Large intestine (tissue), 3 donors: Measurements from ENCODE around the gene COL4A3. TPM values are rescaled to one million over a fixed set of nuclear protein-coding genes. Genes with fewer than 3 reads are reported as not detected.

Experiments
- DNase-seq, 2 donors: peaks; one replicate each; pipeline versions ENCODE4 v3.0.0 to v3.0.0-alpha.2; 2013
- H3K27ac ChIP-seq: one replicate; pipeline ENCODE4 v1.5.1; 2013; ENCODE audit warnings: low read length
- H3K27me3 ChIP-seq: 2 replicates; pipeline ENCODE4 v1.6.1; 2013; ENCODE audit warnings: low read length; ENCODE audit not compliant: control insufficient read depth, insufficient read depth
- H3K36me3 ChIP-seq: 2 replicates; pipeline ENCODE4 v1.6.1; 2013; ENCODE audit warnings: low read length; ENCODE audit not compliant: control insufficient read depth, insufficient read depth
- H3K4me1 ChIP-seq: one replicate; pipeline ENCODE4 v1.6.1; 2013; ENCODE audit warnings: low read length; ENCODE audit not compliant: control insufficient read depth, insufficient read depth
- H3K4me3 ChIP-seq: one replicate; pipeline ENCODE4 v1.5.1; 2013; ENCODE audit warnings: low read length
- H3K9me3 ChIP-seq: one replicate; pipeline ENCODE4 v1.6.1; 2013; ENCODE audit warnings: mild to moderate bottlenecking, low read depth, low read length, moderate library complexity; ENCODE audit not compliant: control insufficient read depth
- WGBS: methylation state at CpG from one replicate; pipeline ENCODE4 v1.1.5; 2013; ENCODE audit warnings: low lambda C conversion rate; ENCODE audit not compliant: insufficient coverage; 5-methylcytosine and 5-hydroxymethylcytosine counted together
- polyA plus RNA-seq: library from polyadenylated mRNA; unstranded; fragments of 120-200 nt; gene quantifications from one replicate; pipeline ENCODE4 v1.2.1, GENCODE V29; 2013

COL4A3 gene
- polyA plus RNA-seq, 1 donor, result 0.19 TPM

DNA sequence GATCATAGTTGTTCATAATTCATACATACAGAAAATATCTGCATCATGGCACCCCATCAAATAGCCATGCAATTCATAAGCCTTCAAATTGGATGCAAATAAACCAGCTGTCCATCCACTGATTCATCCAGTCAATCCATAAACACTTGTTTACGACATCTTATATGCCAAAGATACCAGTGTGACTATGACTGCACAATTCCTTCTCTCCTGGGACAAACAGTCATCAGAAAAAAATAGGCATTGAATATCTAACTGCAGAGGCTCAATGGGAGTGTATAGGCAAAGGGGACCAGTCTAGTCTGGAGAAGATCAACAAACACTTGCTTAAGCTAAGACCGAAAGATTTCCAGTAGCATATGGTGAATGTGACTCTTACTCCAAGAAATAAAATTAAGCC, 70.0 kb downstream of the COL4A3 start:
- Histone ChIP-seq H3K9me3 (no peaks in the 10 kb centered on the region), H3K27me3 (no peaks in the 10 kb centered on the region), H3K4me1 (no peaks in the 10 kb centered on the region), H3K4me3 (no peak overlapping the region), H3K36me3 (no peaks in the 10 kb centered on the region), H3K27ac (no peak overlapping the region)
- WGBS, result 71% methylated on average over 1 of the region's 2 CpGs
- DNase-seq, result no peak

DNA sequence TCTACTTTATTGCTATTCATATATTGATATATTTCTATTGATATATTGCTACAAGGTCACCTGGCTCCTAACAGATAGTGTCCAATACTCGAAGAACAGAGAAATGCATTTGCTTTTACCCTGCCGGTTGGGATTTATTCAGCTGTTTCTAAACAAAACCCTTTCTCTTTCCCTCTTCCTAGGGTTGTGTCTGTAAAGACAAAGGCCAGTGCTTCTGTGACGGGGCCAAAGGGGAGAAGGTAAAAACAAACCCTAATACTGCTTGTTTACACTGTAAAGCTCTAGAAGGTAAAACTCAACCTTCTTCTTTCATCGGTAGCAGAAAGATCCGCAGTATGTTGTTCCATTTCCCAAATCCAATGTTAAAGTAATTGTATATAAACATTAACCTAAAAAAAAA, 73.4 kb downstream of the COL4A3 start:
- peaks cover 2% of the 10 kb centered on the region for H3K27me3 ChIP-seq
- H3K9me3 ChIP-seq, result no peaks in the 10 kb centered on the region
- no peak for DNase-seq
- WGBS, result 60% methylated on average over 1 of the region's 5 CpGs
- H3K4me3 ChIP-seq, result no peak overlapping the region
- no peaks in the 10 kb centered on the region for H3K36me3 ChIP-seq
- no peaks in the 10 kb centered on the region for H3K4me1 ChIP-seq
- H3K27ac ChIP-seq, result no peak overlapping the region

DNA sequence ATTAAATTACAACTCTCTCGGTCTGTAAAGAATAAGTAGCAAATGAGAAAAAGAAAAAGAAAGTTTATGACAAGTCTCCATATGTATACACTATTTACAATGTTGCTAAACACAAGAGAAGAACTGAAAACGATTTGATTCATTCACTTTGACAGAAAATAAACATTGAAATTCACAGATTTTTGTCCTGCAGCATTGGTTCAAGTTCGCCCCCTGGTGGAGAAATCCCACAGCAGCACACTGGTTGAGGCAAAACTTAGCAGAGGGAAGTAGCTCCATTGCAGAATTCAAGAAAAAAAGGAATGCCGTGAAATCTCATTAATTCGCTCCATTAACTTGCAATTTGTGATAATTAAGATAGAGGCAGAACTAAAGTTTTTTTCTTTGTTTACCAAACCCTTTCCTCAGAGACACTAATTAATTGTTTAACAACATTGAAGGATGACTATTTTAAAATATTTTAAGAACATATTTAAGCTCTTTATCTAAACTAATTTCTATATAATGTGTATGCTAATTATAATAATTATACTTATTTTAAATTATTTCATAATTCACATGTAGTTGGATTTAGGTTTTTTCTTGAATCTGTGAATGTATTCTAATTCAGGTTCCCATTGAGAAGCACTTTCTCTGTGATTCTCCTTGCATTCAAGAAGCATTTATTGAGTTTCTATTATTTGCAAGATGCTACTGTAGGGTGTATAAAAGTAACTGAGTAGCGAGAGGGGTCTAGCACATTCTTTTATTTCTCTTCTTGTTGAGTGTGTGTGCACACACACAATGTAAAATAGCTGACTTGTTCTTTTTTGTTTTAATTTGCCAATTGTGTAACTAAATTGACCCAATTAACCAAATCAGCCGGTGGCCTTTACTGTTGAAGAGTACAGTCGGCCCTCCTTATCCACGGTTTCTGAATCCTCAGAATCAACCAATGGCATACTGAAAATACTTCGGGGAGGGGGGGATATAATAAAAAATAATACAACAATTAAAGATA, 74.1 kb downstream of the COL4A3 start:
- no peaks in the 10 kb centered on the region for H3K4me1 ChIP-seq
- H3K27ac ChIP-seq, result no peak overlapping the region
- peak; percentile 31 to 35 for DNase-seq
- WGBS, result 36% methylated on average over 2 of the region's 10 CpGs
- no peaks in the 10 kb centered on the region for H3K9me3 ChIP-seq
- H3K4me3 ChIP-seq, result no peak overlapping the region
- peaks cover 2% of the 10 kb centered on the region for H3K27me3 ChIP-seq
- H3K36me3 ChIP-seq, result no peaks in the 10 kb centered on the region

DNA sequence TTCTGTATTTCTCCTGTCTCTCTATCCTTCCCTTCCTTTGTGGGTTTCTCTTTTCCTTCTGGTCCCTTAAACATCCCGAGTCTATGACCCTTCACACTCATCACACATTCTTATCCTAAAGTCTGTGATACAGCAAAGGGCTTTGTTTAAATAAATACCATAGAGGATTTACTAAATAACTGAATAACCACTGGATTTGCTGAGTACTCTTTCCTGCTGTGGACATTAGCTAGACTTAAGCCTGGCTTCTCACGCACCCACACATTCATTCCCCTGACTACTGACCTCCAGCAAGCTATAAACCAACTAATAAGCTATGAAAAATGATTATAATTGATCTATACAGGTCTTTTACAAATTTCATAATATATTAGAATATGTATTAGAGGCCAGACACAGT, 76.6 kb downstream of the COL4A3 start:
- Histone ChIP-seq H3K27ac (no peak overlapping the region), H3K27me3 (peaks cover 2% of the 10 kb centered on the region)

DNA sequence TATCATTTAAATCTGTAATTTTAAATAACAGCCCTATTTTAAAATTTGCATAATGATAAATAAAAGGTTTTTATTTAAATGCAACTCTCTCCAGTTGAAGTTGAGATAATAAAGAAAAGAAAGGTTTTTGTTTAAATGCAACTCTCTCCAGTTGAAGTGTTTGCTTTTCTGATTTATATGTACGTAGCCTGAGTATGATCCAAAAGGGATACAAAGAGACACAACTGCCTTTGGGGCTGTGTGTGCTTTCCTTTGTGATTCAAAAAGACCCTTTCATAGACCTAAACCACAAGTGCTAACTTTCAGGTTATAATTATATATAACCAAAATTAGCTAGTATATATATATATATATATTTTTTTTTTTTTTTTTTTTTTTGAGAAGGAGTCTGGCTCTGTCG, 84.5 kb downstream of the COL4A3 start:
- no peaks in the 10 kb centered on the region for H3K36me3 ChIP-seq
- no CpG with 5 or more reads among the region's 2 CpGs for WGBS
- no peaks in the 10 kb centered on the region for H3K27me3 ChIP-seq
- H3K27ac ChIP-seq, result no peak overlapping the region
- DNase-seq, result no peak
- H3K4me3 ChIP-seq, result no peak overlapping the region
- no peaks in the 10 kb centered on the region for H3K9me3 ChIP-seq
- no peaks in the 10 kb centered on the region for H3K4me1 ChIP-seq

More for the DNA sequence above, 76.6 kb downstream of the COL4A3 start:
- WGBS, result 0% methylated on average over 1 of the region's 2 CpGs
- Histone ChIP-seq H3K9me3 (no peaks in the 10 kb centered on the region), H3K4me3 (no peak overlapping the region), H3K4me1 (no peaks in the 10 kb centered on the region), H3K36me3 (no peaks in the 10 kb centered on the region)
- no peak for DNase-seq

DNA sequence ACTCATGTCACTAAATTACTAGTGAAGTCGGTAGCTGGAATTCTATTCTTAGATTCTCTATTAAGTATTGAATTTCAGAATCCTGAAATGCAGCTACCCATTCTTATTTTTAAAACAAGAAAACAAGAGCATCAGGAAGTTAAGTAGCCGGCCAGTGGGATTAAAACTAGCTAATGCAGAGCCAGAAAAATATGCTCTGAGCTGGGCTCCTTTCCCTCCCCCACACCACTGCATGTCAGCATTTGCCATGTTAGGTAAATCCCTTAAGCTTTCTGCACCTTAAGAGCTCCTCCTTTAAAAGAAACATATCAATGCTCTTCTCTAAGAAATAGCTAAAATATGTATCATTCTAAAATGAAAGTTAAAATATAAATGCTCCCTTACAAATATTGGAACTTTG, 88.4 kb downstream of the COL4A3 start:
- H3K4me1 ChIP-seq, result no peaks in the 10 kb centered on the region
- H3K27ac ChIP-seq, result no peak overlapping the region
- H3K36me3 ChIP-seq, result no peaks in the 10 kb centered on the region
- no peak for DNase-seq
- no CpG with 5 or more reads among the region's 2 CpGs for WGBS
- no peak overlapping the region for H3K4me3 ChIP-seq
- no peaks in the 10 kb centered on the region for H3K27me3 ChIP-seq
- no peaks in the 10 kb centered on the region for H3K9me3 ChIP-seq

DNA sequence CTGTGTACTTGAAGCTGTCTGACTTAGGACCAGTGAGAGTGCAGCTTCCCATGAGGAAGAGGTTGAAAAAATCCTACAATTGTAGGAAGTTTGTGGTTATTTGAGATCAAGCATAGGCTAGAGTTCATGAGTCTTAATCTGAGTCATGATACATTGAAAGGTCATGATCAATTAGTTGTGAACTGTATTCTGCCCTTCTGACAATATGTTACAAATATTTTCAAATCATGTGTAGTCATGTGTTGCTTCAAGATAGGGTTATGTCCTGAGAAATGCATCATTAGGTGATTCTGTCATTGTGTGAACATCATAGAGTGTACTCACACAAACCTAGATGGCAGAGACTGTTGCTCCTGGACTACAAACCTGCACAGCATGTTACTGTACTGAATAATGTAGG, 92.2 kb downstream of the COL4A3 start:
- H3K4me3 ChIP-seq, result no peak overlapping the region
- no peaks in the 10 kb centered on the region for H3K4me1 ChIP-seq
- no peaks in the 10 kb centered on the region for H3K36me3 ChIP-seq
- DNase-seq, result no peak
- no peaks in the 10 kb centered on the region for H3K27me3 ChIP-seq
- no peak overlapping the region for H3K27ac ChIP-seq
- no peaks in the 10 kb centered on the region for H3K9me3 ChIP-seq

DNA sequence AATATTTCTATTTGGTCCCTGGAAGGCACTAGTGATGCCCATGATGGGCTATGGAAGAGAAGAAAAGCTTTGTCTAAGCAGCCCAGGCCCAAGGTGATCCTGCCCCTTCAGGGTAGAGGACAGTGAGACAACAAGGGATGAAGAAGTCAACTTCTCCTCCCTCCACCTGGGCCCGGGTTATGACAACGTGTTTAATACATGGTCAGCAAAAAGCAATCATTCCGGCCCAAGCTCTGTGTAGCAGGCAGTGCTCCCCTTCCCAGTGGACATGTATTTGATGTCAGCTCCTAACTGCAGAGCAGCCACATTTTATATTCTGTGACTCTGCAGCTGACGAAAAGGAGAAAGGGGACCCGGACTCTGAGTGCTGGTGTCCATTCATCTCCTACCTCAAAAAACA, 93.4 kb downstream of the COL4A3 start:
- H3K9me3 ChIP-seq, result no peaks in the 10 kb centered on the region
- no CpG with 5 or more reads among the region's 5 CpGs for WGBS
- no peak for DNase-seq

DNA sequence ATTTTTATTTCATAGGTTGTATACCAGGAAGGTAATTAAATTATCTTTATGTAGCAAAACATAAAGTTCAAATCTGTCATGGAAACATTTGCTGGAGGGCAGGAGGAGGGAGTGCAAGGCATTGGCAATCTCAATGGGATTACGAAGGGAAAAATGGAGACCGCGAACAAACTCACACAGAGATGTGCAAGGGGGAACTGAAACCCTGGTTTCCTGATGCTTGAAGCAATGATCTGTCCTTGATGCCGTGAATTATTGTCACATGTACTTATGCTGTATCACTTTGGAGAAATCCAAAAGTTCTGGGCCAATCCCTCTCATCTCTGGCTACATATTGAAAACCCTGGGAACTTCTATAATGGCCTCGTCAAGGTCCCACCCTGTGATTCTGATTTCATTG, 95.6 kb downstream of the COL4A3 start:
- H3K27me3 ChIP-seq, result no peaks in the 10 kb centered on the region
- no peak for DNase-seq
- WGBS, result 100% methylated on average over 1 of the region's 5 CpGs

More for the DNA sequence above, 93.4 kb downstream of the COL4A3 start:
- Histone ChIP-seq H3K4me1 (no peaks in the 10 kb centered on the region), H3K27ac (no peak overlapping the region), H3K36me3 (no peaks in the 10 kb centered on the region), H3K27me3 (no peaks in the 10 kb centered on the region), H3K4me3 (no peak overlapping the region)

DNA sequence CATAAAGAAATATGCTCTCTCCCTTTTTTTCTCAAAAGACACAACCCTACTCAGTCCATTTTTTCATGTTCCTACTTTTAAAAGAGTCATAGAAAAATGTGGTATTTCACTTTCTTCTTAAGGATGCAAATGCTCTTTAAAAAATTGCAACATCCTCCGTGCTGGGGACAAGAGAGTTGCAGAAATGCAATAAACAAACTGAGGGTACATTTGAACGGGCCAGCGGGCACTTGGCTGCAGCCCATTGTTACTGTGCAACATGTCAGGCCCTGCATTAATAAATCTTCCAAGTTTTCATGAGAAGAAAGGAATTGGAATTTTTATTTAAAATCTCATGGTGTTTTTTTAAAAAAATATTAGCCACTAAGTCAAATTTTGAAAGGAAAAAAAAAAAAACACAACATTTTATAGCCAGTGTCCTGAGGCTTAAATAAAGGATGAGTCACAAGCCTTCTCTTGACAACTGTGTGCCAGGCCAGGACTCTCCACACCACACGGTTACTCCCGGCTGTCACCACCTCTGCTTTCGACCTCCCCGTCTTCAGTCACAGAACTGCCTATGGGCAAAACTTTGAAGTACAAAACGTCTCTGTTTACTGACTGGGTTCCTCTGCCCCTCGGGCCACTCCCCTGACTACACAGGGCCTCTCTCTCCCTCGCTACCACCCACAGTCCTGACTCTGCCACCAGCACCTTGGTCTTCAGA, 103.1 kb downstream of the COL4A3 start:
- Histone ChIP-seq H3K27me3 (no peaks in the 10 kb centered on the region), H3K4me1 (no peaks in the 10 kb centered on the region), H3K27ac (no peak overlapping the region), H3K9me3 (no peaks in the 10 kb centered on the region), H3K36me3 (no peaks in the 10 kb centered on the region), H3K4me3 (no peak overlapping the region)
- WGBS, result 83% methylated on average over 2 of the region's 10 CpGs
- DNase-seq, result no peak

More for the DNA sequence above, 95.6 kb downstream of the COL4A3 start:
- no peaks in the 10 kb centered on the region for H3K36me3 ChIP-seq
- no peaks in the 10 kb centered on the region for H3K4me1 ChIP-seq
- no peak overlapping the region for H3K4me3 ChIP-seq
- no peak overlapping the region for H3K27ac ChIP-seq
- no peaks in the 10 kb centered on the region for H3K9me3 ChIP-seq
